NCI-H1105 treated with DMSO at 0.1 percent for 48 hours (cell line): ENCODE data around the gene HOGA1.
"Not testable (repeated sequence)": the region's sequence is repeated elsewhere in the genome, so short reads cannot be mapped to it uniquely, and the experiment has no call there.

ENCODE experiments used
- DNase-seq: peaks from one replicate; lab custom pipeline; 2025; lab: John Stamatoyannopoulos, UW

Gene HOGA1

DNA sequence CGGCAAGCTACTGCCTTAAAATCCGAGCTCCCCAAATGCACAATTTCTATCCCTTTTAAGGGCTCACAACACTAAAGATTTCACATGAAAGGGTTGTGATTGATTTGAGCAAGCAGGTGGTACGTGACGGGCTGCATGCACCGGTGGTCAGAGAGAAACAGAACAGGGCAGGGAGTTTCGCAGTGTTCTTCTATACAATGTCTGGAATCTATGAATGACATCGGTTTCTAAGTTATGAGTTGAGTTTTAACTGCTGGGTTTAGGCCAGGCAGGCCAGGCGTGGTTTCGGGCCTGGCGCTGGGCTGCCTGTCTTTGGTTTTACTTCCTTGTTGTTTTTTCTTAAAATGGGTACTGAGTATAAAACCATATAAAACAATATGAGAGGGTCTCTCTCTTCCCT is 28.6 kb upstream of the HOGA1 start:
- DNase-seq, result not testable (repeated sequence)

DNA sequence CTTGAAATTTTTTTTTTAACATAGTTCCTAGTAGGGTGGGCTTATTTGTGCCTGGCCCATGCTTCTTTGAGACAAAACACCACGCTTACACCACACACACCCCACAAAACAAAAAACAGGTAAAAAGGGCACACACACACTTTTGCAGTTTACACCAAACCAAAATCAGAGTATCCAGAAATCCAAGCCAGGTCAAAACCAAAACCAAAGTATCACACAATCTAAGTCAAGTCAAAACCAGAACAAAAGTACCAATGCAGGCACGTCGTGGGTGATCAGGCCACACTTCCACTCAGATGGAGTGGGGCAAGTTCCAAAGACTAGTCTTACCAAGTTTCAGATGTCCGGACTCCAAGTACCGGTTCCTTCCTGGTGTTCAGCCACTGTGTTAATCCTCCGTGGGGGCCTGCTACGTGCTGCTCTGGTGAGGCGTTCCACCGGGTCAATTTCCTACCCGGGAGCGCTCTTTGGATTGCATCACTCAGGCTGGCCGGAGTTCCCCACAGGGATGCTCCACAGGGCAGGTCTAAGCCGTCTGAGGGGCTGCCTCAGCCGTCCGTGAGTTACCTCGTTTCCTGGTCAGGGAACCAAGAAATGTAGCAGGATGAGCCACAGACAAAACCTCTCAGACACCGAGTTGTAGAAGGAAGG is 23.3 kb upstream of the HOGA1 start:
- DNase-seq, result not testable (repeated sequence)

DNA sequence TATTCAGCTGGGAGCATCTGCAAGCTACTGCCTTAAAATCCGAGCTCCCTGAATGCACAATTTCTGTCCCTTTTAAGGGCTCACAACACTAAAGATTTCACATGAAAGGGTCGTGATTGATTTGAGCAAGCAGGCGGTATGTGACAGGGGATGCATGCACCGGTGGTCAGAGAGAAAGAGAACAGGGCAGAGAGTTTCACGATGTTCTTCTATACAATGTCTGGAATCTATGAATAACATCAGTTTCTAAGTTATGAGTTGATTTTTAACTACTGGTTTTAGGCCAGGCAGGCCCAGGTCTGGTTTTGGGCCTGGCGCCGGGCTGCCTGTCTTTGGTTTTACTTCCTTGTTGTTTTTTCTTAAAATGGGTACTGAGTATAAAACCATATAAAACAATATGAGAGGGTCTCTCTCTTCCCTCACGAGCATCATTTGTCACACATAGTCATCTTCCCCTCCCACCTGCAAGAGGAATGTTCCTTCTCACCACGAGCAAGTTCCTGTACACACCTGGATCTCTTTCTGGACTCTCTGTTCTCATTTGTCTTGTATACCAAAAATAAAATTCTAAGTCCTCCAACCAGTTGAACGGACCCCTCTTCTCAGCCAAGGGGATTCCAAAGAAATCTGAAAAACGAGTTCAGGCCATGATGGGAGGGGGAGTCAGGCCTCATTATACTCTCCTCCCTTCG is 22.7 kb upstream of the HOGA1 start:
- DNase-seq, result not testable (repeated sequence)

DNA sequence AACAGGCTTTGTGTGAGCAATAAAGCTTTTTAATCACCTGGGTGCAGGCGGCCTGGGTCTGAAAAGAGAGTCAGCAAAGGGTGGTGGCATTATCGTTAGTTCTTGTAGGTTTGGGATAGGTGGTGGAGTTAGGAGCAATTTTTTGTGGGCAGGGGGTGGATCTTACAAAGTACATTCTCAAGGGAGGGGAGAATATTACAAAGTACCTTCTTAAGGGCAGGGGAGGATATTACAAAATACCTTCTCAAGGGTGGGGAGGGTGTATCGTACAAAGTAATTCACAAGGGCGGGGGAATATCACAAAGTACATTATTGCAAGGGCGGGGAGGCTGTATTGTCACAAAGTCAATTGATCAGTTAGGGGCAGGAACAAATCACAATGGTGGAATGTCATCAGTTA is 21.9 kb upstream of the HOGA1 start:
- DNase-seq, result not testable (repeated sequence)

DNA sequence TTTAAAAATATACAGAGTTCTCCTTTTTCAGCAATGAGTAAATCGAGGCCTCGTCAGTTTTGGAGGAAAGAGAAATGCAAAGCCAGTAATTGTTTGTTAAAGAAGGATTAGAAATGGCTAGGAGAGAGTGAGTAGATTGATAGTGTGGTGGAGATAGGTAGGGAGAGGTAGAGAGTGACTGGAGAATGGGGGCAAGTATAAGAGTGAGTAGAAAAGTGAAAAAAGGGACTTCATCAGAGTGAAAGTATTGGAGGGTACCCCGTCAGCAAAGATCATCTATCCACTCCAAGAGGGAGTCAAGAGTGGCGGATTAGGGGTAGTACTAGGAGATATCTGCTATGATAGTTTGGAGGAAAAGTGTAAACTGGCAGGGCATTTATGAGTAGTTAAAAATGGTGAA is 20.9 kb upstream of the HOGA1 start:
- DNase-seq, result no peak

DNA sequence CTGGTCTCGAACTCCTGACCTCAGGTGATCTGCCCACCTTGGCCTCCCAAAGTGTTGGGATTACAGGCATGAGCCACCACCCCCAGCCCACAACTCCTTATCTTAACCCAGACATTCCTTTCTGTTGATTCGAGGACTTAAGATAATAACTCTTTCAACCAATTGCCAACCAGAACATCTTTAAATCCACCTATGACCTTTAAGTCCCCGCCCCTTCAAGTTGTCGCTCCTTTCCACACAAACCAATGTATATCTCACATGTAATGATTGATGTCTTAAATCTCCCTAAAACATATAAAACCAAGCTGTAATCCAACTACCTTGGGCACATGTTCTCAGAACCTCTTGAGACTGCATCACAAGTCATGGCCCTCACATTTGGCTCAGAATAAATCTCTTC is 19.4 kb upstream of the HOGA1 start:
- no peak for DNase-seq

DNA sequence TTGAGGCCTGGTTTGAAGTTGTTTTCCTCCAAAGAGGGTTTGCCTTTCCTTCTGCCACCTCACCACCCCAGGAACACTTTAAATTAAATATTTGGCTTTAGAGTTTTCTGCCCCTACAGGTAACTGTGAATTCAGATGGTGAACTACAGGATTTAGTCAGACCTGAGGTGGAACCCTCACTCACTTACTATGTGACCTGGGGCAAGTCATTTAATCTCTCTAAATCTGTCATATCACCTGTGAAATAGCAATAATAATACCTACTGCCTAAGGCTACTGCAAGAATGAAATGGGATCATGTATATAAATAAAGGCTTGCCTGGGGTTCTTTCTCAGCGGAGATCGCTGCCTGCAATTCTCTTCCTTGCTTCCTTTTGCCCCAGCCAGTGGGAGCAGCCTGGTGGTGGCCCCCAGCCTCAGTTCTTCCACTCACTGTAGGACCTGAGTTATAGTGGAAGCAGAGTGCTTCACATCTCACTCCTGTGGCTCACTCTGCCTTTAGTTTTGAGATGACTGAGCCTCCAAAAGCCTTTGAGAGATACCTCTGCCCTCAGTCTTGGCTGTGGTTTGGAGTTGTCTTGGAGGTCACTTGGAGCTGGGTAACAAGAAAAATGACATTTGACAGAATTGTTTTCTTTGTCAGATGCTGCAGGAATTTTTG is 17.7 kb upstream of the HOGA1 start:
- no peak for DNase-seq

DNA sequence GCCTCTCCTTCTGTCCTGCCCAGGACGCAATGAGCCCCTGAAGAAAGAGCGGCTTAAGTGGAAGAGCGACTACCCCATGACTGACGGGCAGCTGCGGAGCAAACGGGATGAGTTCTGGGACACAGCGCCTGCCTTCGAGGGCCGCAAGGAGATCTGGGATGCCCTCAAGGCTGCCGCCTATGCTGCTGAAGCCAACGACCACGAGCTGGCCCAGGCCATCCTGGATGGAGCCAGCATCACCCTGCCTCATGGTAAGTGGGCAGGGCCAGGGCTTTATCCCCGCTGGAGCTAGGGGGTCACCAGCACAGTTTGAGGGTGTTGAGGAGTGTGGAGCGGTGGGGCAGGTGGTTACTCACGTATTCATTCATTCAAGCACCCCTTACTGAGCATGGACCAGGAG is 16.3 kb upstream of the HOGA1 start:
- no peak for DNase-seq

DNA sequence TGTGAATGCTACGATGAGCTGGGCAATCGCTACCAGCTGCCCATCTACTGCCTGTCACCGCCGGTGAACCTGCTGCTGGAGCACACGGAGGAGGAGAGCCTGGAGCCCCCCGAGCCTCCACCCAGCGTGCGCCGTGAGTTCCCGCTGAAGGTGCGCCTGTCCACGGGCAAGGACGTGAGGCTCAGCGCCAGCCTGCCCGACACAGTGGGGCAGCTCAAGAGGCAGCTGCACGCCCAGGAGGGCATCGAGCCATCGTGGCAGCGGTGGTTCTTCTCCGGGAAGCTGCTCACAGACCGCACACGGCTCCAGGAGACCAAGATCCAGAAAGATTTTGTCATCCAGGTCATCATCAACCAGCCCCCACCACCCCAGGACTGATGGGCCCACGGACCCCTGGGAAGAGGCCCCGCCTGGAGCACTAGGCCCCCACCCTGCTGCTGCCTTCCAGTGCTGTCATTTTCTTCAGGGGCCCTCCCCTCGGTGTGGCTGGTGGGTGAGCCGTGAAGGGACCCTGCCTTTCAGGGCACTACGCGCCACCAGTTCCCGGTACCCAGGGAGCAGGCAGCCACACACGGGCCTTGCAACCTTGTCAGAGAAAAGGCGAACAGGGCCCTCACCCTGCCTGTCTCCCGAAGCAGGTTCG is 13.9 kb upstream of the HOGA1 start:
- no peak for DNase-seq

DNA sequence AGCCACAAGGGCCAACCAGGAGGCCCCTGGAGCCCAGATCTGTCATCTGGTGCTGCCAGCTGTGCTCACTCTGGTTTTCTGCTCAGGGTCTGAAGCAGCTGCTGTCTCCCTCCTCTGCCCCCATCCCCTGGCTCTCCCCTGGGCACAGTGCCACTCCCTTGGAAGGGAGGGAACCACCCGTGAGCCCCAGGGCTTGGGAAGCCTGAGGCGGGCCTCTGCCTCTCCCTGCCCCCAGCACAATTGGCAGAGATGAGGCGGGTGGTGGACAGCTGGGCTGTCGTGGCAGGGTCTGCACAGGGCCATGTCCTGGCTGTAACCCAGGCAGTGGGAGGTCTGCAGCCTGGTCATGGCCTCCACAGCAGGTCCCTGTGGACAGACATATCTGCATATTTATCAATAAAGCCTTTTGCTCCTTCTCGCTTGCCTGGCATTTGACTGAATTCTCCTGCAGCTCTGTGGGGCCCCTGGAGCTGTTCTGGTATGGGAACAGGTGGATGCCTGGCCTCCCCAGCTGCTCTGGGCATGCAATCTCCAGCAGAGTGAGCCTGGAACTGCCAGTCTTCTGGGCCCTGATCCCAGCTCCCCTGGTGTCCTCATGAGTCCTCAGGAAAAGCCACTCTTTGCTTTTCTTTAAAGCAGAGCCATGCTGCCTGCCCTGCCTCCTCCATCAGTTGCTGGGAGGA is 13.3 kb upstream of the HOGA1 start:
- no peak for DNase-seq

DNA sequence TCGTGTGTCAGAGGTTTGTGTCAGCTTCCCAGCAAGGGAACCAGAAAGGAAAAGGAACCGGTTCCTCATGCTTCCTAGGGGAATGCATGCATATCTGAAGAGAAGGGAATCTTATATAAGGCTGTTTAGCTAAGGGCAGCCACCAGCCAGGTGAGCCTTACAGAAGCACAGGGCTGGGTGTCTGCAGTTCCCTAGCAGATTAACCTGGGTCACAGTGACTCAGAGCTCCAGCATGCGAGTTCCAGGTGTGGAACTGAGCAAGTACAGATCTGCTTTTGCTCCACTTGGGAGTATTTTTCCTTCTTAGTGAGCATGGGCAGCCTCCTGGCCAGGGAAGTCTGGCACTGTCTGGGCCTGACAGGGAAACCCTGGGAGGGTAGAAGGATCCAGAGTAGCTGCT is 12.6 kb upstream of the HOGA1 start:
- DNase-seq, result no peak

DNA sequence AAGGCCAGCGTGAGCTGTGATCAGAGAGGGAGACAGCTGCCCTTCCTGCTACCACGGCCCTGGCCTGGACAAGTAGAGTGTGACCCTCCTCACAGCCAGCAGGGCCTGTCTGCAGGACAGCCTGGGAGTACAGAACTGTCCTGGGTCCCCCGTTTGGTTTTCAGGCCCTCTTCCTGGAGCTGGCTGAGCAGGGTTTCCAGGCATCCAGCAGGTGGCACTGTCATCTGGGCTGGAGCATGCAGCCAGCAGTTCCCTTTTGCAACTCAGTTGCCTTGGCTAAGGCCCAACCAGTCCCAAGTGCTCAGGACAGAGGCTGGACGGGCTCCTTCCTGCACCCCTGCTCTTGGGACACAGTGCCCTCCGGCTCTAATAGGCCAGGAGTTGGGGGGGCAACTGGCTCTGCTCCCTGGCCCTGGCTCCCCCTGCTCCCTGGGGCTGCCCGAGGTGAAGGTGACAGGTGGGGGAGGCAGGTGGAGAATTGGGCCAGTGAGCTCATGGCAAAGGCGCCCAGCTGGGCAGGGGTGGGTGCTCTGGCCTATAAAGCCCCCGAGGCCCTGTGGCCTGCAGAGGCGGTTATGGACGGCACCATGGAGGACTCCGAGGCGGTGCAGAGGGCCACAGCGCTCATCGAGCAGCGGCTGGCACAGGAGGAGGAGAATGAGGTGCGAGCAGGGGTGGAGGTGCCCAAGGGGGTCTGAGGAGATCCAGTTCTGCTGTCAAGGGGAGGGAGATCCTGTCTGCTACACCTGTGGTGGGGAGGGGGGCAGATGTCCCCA is 11.8 kb upstream of the HOGA1 start, which contains the start of gene ANKRD2:
ANKRD2 (plus strand) TSS at position 566 of the 776 bp plus-strand sequence; CDS start at position 576, 10 bp downstream.
- DNase-seq, result no peak

DNA sequence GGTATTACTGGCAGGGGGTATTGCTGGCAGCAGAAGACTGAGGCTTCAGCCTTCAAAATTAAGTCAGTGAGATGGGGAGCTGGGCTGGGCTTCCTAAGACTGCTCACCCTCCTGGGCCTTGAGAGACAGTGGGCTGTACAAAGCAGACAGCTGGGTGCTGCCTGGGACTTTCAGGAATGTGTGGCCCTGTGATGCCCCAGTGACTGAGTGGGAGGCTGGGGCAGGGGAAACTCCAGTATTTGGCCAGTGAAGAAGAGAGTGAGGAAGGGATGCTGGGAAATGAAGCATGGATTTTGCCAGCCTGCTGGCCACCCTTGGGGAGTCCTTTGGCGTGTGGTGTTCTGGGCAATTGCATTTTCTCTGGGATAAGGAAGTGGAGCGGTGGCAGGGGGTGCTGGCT is 11.2 kb upstream of the HOGA1 start:
- no peak for DNase-seq

DNA sequence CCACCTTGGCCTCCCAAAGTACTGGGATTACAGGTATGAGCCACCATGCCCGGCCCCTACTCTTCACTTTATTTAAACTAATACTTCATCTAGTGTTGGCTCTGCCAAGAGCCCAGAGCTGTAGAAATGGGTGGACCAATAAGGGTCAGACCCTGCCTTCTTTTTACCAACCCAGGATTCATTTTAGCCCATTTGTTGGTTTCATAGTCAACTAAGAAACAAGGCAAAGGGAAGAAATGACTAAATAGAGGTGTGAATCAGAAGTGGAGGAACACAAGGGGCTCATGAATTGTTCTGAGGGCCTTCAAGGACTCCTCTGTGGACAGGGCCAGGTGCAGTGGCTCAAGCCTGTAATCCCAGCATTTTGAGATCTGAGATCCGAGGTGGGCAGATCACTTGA is 10.5 kb upstream of the HOGA1 start:
- DNase-seq, result no peak

DNA sequence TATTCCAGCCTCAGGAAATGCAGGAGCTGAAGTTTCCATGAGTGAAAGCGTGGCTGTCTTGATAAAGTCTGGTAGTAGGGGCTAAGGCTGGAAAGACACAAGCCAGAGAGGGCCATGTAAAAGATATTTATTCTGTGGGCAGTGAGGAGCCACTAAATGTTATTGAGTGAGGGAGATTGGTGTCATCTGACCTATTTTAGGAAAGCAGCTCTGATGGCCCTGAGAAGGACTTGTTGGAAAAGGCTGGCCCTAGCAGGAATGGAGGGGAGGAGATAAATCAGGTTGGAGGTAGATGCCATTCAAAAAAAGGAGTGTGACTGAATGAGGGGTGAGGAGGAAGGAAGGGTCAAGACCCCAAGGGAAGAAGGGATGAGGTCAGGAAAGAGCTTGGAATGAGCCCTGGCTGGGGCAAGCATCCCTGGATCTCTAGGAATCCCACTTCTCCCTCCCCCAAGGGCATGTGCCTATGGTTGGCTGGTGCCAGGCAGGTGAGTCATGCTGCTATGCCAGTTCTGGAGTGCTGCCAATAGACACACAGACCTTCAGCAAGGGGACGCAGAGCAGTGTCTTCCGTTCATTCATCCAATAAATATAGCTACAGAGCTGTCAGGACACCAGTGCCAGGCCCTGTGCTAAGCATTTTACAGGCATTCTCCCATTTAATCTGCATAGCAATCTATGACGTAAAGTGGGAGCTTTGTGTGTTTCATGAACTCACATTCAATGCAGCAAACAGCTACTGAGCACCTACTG is 9.6 kb upstream of the HOGA1 start:
- DNase-seq, result peak; percentile 75

DNA sequence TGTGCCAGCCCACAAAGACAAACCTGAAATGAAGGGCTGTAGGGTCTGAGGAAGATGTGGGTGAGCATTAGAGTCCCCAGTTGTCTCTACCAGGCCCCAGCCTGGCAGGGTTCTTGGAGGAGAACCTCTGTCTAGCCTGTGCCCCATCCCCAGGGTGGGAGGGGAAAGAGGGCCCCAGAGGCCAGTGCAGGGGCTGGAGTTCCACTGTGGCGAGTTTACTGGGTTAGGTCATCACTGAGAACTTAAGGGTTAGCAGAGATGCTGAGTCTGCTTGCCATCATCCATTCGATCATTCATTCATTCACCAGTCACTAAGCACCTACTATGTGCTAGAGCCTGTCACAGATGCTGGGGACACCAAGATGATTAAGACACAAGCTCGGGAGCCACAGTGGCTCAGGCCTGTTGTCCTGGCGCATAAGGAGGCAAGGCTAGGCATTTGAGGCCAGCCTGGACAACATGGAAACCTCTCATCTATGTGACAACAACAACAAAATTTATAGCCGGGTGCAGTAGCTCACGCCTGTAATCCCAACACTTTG is 9.0 kb upstream of the HOGA1 start:
- DNase-seq, result no peak

DNA sequence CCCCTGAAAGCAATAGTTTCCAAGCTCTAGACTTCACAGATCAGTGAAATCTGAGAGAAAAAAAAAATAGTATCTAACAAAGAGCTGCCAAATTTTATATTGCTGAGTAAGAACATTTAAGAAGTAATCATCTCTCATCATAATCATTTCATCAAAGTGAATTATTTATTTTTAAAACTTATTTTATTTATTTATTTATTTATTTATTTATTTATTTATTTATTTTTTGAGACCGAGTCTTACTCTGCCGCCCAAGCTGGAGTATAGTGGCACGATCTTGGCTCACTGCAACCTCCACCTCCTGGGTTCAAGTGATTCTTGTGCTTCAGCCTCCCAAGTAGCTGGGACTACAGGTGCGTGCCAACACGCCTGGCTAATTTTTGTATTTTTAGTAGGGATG is 7.7 kb upstream of the HOGA1 start:
- not testable (repeated sequence) for DNase-seq

DNA sequence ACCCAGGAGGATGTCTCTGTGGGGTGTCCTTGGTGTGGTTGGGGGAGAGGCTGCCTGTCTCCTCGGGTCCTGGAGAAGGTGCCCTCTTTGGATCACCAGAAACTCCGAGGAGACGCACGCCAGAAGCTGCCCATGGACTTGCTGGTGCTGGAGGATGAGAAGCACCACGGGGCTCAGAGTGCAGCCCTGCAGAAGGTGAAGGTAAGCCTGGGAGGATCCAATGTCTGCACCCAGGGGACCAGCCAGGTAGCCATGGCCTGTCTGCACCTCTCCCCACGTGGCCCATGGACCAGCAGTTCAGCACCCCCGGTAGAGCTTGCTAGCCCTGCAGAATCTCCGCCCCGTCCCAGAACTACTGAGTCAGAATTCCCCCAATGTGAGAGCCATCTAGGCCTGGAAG is 6.5 kb upstream of the HOGA1 start:
- no peak for DNase-seq

DNA sequence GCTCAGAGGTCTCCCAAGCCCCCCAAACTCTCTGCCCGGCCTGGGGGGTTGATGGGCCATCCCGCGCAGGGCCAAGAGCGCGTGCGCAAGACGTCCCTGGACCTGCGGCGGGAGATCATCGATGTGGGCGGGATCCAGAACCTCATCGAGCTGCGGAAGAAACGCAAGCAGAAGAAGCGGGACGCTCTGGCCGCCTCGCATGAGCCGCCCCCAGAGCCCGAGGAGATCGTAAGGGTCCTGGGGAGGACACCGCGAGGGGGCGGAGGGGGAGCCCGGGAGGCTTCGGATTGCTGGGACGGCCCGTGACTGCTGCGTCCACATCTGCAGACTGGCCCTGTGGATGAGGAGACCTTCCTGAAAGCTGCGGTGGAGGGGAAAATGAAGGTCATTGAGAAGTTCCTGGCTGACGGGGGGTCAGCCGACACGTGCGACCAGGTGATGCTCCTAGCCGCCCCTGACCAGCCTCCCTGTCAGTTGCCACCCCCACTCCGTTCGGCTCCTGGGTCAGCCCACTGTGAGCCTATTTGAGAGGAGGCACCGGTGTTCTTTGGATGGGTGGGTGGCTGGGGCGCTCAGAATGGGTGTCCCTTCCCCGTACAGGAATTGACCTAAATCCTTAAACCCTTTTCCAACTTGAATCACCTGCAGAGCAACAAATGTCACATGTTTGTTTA is 5.9 kb upstream of the HOGA1 start:
- no peak for DNase-seq
